ENCODE measurements around the gene CCDC149. TPM values are rescaled to one million over a fixed set of nuclear protein-coding genes. Genes with fewer than 3 reads are reported as not detected.

The CCDC149 gene
- total RNA-seq, 1 experiment from 2014 or later: 3.6 TPM

GRCh38 chr4:24772952-24773351, 139.9 kb downstream of the CCDC149 start:
- DNase-seq (ENCODE audit: low read depth, low spot score) (no peak), ATAC-seq (no peak)
- no peaks in the 10 kb centered on the region for H3K4me1 ChIP-seq (ENCODE audit: control insufficient read depth, insufficient read depth, low read length)
- intact Hi-C loops (cut with micrococcal nuclease; ENCODE audit: unreplicated experiment): no loop called here
- ChIA-PET CTCF (no interaction called here), POLR2A (no interaction called here)
- H3K36me3 ChIP-seq (ENCODE audit: control insufficient read depth, insufficient read depth, low read length): no peaks in the 10 kb centered on the region
- H3K27ac ChIP-seq (ENCODE audit: low read length): no peak overlapping the region
- no peaks in the 10 kb centered on the region for H3K27me3 ChIP-seq (ENCODE audit: control insufficient read depth, insufficient read depth, low read length)
- in situ Hi-C loops (cut with HindIII; ENCODE audit: low pct_unique_long_range_greater_than_20kb, low sequenced_read_pairs): no loop called here
- no TSS peak for BruUV-seq (replicated peaks)
- no peaks in the 10 kb centered on the region for H3K9me3 ChIP-seq (ENCODE audit: control insufficient read depth, insufficient read depth, low read depth, low read length)
- no peak overlapping the region for H3K4me3 ChIP-seq (ENCODE audit: low read depth in 2 of 2, low read length in 2 of 2)
- TF ChIP-seq POLR2AphosphoS5 (IDR thresholded peaks at IDR 0.05; ENCODE audit: low read depth, low read length): no peak
- no peak for TF ChIP-seq TCF7L2 (IDR thresholded peaks at IDR 0.05; ENCODE audit: low read depth, low read length)
- TF ChIP-seq CTCF (IDR thresholded peaks at IDR 0.05): no peak
- TF ChIP-seq REST (IDR thresholded peaks at IDR 0.05; ENCODE audit: insufficient read depth in 1 of 2, low read depth in 2 of 2, low read length in 1 of 2): no peak
- TF ChIP-seq SIN3A (IDR thresholded peaks at IDR 0.05; ENCODE audit: borderline replicate concordance, insufficient read depth, low read depth, low read length): no peak

- Histone ChIP-seq H3K4me1 (ENCODE audit: control insufficient read depth, insufficient read depth, low read length) (no peaks in the 10 kb centered on the region), H3K36me3 (ENCODE audit: control insufficient read depth, insufficient read depth, low read length) (no peaks in the 10 kb centered on the region), H3K27me3 (ENCODE audit: control insufficient read depth, insufficient read depth, low read length) (no peaks in the 10 kb centered on the region), H3K4me3 (ENCODE audit: low read depth in 2 of 2, low read length in 2 of 2) (no peak overlapping the region), H3K9me3 (ENCODE audit: control insufficient read depth, insufficient read depth, low read depth, low read length) (no peaks in the 10 kb centered on the region), H3K27ac (ENCODE audit: low read length) (no peak overlapping the region)
- intact Hi-C loops (cut with micrococcal nuclease; ENCODE audit: unreplicated experiment): no loop called here
- POLR2A ChIA-PET: no interaction called here
- CTCF ChIA-PET: no interaction called here
- no peak for ATAC-seq
- TF ChIP-seq POLR2AphosphoS5 (IDR thresholded peaks at IDR 0.05; ENCODE audit: low read depth, low read length) (no peak), REST (IDR thresholded peaks at IDR 0.05; ENCODE audit: insufficient read depth in 1 of 2, low read depth in 2 of 2, low read length in 1 of 2) (no peak), CTCF (IDR thresholded peaks at IDR 0.05) (no peak), SIN3A (IDR thresholded peaks at IDR 0.05; ENCODE audit: borderline replicate concordance, insufficient read depth, low read depth, low read length) (no peak), TCF7L2 (IDR thresholded peaks at IDR 0.05; ENCODE audit: low read depth, low read length) (no peak)
- BruUV-seq (replicated peaks): no TSS peak
- in situ Hi-C loops (cut with HindIII; ENCODE audit: low pct_unique_long_range_greater_than_20kb, low sequenced_read_pairs): no loop called here
- DNase-seq (ENCODE audit: low read depth, low spot score): no peak
Measured at GRCh38 chr4:24772061-24772705, 140.7 kb downstream of the CCDC149 start.

Measured in Panc1 (cell line).